Activated naive CD8-positive, alpha-beta T cell treated with anti-CD3 and anti-CD28 coated beads, Interleukin-2, amount 50 U/mL, for 24 hours (primary cell): ENCODE results near the gene SLC24A4.
A peak's percentile ranks its signal among the peaks of the same experiment; 100 is the strongest.

Experiments
- ATAC-seq: fragments of 150-1000 bp; cut with Tn5 transposase; one replicate; pipeline ENCODE4 v1.10.0; 2021
- DNase-seq: peaks from one replicate; pipeline ENCODE4 v3.0.0; 2021
- H3K27ac Mint-ChIP-seq: one replicate; pipeline ENCODE4 v1.8.0; 2021; ENCODE audit warnings: mild to moderate bottlenecking, mixed read lengths
- H3K27me3 Mint-ChIP-seq: one replicate; pipeline ENCODE4 v1.8.0; 2021; ENCODE audit warnings: mixed read lengths
- H3K36me3 Mint-ChIP-seq: one replicate; pipeline ENCODE4 v1.8.0; 2021; ENCODE audit warnings: low read depth, mixed read lengths
- H3K4me1 Mint-ChIP-seq: one replicate; pipeline ENCODE4 v1.8.0; 2021; ENCODE audit warnings: mixed read lengths
- H3K4me3 Mint-ChIP-seq: one replicate; pipeline ENCODE4 v1.8.0; 2021; ENCODE audit warnings: mild to moderate bottlenecking, moderate library complexity, mixed read lengths
- H3K9me3 Mint-ChIP-seq: one replicate; pipeline ENCODE4 v1.8.0; 2021; ENCODE audit warnings: mixed read lengths

The SLC24A4 gene

GRCh38 chr14:92302481-92302880 is 20.5 kb upstream of the SLC24A4 start:
- no peak overlapping the region for H3K27ac Mint-ChIP-seq
- no peaks in the 10 kb centered on the region for H3K36me3 Mint-ChIP-seq
- H3K27me3 Mint-ChIP-seq, result peaks cover 5% of the 10 kb centered on the region
- DNase-seq (no peak), ATAC-seq (no peak)
- no peaks in the 10 kb centered on the region for H3K4me1 Mint-ChIP-seq
- H3K4me3 Mint-ChIP-seq, result no peak overlapping the region
- no peaks in the 10 kb centered on the region for H3K9me3 Mint-ChIP-seq

- no peaks in the 10 kb centered on the region for H3K36me3 Mint-ChIP-seq
- no peak overlapping the region for H3K4me3 Mint-ChIP-seq
- no peaks in the 10 kb centered on the region for H3K9me3 Mint-ChIP-seq
- no peak overlapping the region for H3K27ac Mint-ChIP-seq
- ATAC-seq, result no peak
- H3K4me1 Mint-ChIP-seq, result no peaks in the 10 kb centered on the region
- no peak for DNase-seq
- no peaks in the 10 kb centered on the region for H3K27me3 Mint-ChIP-seq
Measured at GRCh38 chr14:92308716-92309115, 14.2 kb upstream of the SLC24A4 start.

GRCh38 chr14:92309968-92310530 is 12.9 kb upstream of the SLC24A4 start:
- no peak for ATAC-seq

GRCh38 chr14:92310776-92311375 is 12.1 kb upstream of the SLC24A4 start:
- no peaks in the 10 kb centered on the region for H3K4me1 Mint-ChIP-seq
- H3K27me3 Mint-ChIP-seq, result no peaks in the 10 kb centered on the region
- H3K9me3 Mint-ChIP-seq, result no peaks in the 10 kb centered on the region
- H3K36me3 Mint-ChIP-seq, result no peaks in the 10 kb centered on the region
- DNase-seq (no peak), ATAC-seq (no peak)
- H3K4me3 Mint-ChIP-seq, result no peak overlapping the region
- H3K27ac Mint-ChIP-seq, result no peak overlapping the region

More at GRCh38 chr14:92309968-92310530, 12.9 kb upstream of the SLC24A4 start:
- Mint-ChIP-seq H3K27ac (no peak overlapping the region), H3K36me3 (no peaks in the 10 kb centered on the region), H3K27me3 (no peaks in the 10 kb centered on the region), H3K9me3 (no peaks in the 10 kb centered on the region), H3K4me1 (no peaks in the 10 kb centered on the region), H3K4me3 (no peak overlapping the region)
- DNase-seq, result no peak

GRCh38 chr14:92314182-92314581 is 8.8 kb upstream of the SLC24A4 start:
- Mint-ChIP-seq H3K27ac (no peak overlapping the region), H3K27me3 (peaks cover 6% of the 10 kb centered on the region), H3K9me3 (peaks cover 7% of the 10 kb centered on the region), H3K36me3 (no peaks in the 10 kb centered on the region), H3K4me1 (no peaks in the 10 kb centered on the region), H3K4me3 (no peak overlapping the region)
- DNase-seq (no peak), ATAC-seq (no peak)

DNA sequence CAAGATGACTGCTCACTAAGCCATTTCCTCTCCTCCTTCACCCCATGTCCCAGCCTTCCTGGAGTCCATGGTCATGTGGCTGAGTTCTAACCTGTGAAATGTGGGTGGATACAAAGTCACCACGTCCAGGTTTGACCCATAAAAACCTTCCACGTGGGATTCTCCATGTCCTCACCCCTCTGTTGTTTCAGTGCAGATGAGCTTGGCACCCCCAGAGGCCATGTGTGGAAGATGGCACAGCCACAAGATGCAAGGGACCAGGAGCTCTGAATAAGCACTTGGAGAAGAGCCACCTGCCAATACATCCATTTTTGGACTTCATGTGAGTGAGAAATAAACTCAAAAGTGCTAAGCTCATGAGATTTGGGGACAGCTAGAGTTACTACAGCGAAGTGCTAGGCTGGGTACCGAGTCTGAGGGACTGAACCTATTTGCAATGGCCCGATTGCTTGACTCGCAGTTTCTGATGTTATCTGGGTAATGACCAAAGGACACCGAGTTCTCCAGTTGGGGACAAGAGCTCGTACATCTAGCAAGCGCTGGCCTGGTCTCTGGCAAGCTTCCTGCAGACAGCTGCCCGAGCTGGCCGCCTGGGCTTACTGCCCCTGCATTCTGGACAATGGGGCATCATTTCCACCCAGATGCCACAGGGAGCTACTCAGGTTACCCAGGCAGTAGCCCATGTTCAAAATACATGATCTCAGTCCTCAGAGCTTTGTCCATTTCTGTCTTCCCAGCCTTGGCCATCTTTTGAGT is 7.7 kb upstream of the SLC24A4 start:
- H3K27me3 Mint-ChIP-seq, result peaks cover 12% of the 10 kb centered on the region
- H3K4me3 Mint-ChIP-seq, result no peak overlapping the region
- no peaks in the 10 kb centered on the region for H3K36me3 Mint-ChIP-seq
- DNase-seq (no peak), ATAC-seq (no peak)
- H3K4me1 Mint-ChIP-seq, result no peaks in the 10 kb centered on the region
- no peak overlapping the region for H3K27ac Mint-ChIP-seq
- peaks cover 7% of the 10 kb centered on the region for H3K9me3 Mint-ChIP-seq

DNA sequence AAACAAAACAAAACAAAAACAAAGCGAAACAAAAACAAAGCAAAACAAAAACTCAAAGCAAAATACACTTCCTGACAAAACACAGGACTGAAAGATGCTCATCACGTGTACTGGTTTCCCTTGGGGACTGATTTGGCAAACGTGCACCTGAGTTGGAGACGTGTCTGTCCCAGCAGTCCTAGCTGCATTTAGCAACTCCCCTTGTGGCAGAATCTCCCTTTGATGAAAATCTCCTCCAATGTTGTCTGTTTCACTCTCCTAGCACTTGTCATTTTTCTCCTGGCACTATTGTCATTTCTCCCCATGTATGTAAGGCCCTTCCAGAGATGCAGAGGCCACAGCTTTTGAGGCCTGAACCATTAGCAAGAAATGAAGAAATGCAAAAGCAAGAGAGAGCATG is 6.8 kb upstream of the SLC24A4 start:
- H3K27me3 Mint-ChIP-seq, result peaks cover 15% of the 10 kb centered on the region
- no peak overlapping the region for H3K4me3 Mint-ChIP-seq
- peaks cover 7% of the 10 kb centered on the region for H3K9me3 Mint-ChIP-seq
- no peaks in the 10 kb centered on the region for H3K4me1 Mint-ChIP-seq
- no peak overlapping the region for H3K27ac Mint-ChIP-seq
- ATAC-seq (no peak), DNase-seq (no peak)
- no peaks in the 10 kb centered on the region for H3K36me3 Mint-ChIP-seq

GRCh38 chr14:92316937-92317336 is 6.0 kb upstream of the SLC24A4 start:
- no peak for ATAC-seq
- DNase-seq, result no peak
- H3K9me3 Mint-ChIP-seq, result peaks cover 7% of the 10 kb centered on the region
- no peak overlapping the region for H3K4me3 Mint-ChIP-seq
- H3K36me3 Mint-ChIP-seq, result no peaks in the 10 kb centered on the region
- H3K4me1 Mint-ChIP-seq, result no peaks in the 10 kb centered on the region
- no peak overlapping the region for H3K27ac Mint-ChIP-seq
- H3K27me3 Mint-ChIP-seq, result peaks cover 22% of the 10 kb centered on the region

DNA sequence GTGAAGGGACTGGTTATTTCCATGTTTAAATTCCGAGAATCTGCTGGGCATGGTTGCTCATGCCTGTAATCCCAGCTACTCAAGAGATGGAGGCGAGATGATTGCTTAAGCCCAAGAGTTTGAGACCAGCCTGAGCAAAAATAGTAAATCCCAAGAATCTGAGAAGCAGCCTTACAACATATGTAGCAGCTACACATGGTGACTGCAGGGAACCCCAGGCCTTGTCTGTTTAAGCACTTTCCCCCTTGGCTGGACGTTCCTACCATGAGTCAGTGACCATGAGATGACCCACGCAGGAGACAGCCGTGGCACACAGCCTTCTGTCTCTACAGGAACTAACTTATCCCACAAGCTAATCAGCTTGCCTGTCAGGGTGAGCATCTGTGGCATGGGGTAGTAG is 5.5 kb upstream of the SLC24A4 start:
- Mint-ChIP-seq H3K4me3 (no peak overlapping the region), H3K27me3 (peaks cover 27% of the 10 kb centered on the region), H3K4me1 (peaks cover 2% of the 10 kb centered on the region), H3K36me3 (no peaks in the 10 kb centered on the region), H3K27ac (no peak overlapping the region), H3K9me3 (peaks cover 7% of the 10 kb centered on the region)
- DNase-seq, result no peak
- no peak for ATAC-seq

- no peaks in the 10 kb centered on the region for H3K36me3 Mint-ChIP-seq
- H3K27me3 Mint-ChIP-seq, result peaks cover 57% of the 10 kb centered on the region
- H3K9me3 Mint-ChIP-seq, result peaks cover 7% of the 10 kb centered on the region
- H3K27ac Mint-ChIP-seq, result no peak overlapping the region
- no peak overlapping the region for H3K4me3 Mint-ChIP-seq
- DNase-seq, result no peak
- H3K4me1 Mint-ChIP-seq, result peaks cover 11% of the 10 kb centered on the region
- ATAC-seq, result no peak
Measured at GRCh38 chr14:92321701-92322100, 1.3 kb upstream of the SLC24A4 start.

DNA sequence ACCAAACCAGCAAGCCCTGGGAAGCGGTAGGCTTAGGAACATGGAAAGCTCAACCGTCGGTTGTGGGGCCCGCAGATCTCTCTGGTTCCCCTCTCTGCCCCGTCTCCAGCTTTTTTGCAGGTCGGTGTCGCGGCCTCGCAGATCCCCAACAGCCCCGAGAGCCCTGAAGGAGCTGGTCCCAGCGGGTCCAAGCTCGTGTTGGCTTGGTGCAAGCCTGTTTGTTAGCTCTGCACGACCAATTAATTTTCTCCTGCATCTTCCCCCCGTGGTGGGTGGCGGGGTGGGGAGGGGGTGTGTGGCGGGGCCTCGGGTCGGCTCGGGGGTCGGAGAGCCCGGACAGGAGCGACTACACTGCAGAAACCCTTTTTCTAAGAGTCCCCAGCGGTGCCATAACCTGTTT is 449 bp upstream of the SLC24A4 start:
- DNase-seq (no peak), ATAC-seq (no peak)
- H3K4me3 Mint-ChIP-seq, result peak overlapping the region; percentile 53
- H3K27ac Mint-ChIP-seq, result no peak overlapping the region
- peaks cover under 1% of the 10 kb centered on the region for H3K9me3 Mint-ChIP-seq
- H3K36me3 Mint-ChIP-seq, result no peaks in the 10 kb centered on the region
- peaks cover 11% of the 10 kb centered on the region for H3K4me1 Mint-ChIP-seq
- H3K27me3 Mint-ChIP-seq, result peaks cover 59% of the 10 kb centered on the region

GRCh38 chr14:92323916-92324818 is 1.2 kb downstream of the SLC24A4 start:
- Mint-ChIP-seq H3K4me1 (peaks cover 11% of the 10 kb centered on the region), H3K4me3 (peak overlapping the region; percentile 17), H3K27me3 (peaks cover 56% of the 10 kb centered on the region), H3K9me3 (no peaks in the 10 kb centered on the region), H3K36me3 (no peaks in the 10 kb centered on the region), H3K27ac (no peak overlapping the region)
- no peak for DNase-seq
- no peak for ATAC-seq

DNA sequence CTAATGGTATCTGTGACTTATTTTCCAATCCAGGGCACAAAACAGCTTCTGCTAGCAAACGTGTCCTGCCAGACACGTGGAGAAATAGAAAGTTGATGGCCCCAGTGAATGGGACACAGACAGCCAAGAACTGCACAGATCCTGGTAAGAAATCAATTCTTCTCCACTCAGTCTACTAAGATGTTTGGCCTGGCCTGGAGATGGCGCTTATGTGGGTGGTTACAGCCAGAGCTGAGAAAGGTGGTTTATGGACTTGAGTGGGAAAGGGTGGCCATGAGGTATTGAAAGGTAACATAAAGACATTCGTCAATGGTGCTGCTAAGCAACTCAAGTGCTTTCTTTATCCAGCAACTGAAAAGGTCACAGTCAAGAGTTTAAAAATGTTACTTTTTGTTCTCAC is 2.9 kb downstream of the SLC24A4 start:
- H3K9me3 Mint-ChIP-seq, result no peaks in the 10 kb centered on the region
- no peaks in the 10 kb centered on the region for H3K36me3 Mint-ChIP-seq
- H3K27me3 Mint-ChIP-seq, result peaks cover 47% of the 10 kb centered on the region
- no peak overlapping the region for H3K4me3 Mint-ChIP-seq
- H3K27ac Mint-ChIP-seq, result no peak overlapping the region
- DNase-seq (no peak), ATAC-seq (no peak)
- H3K4me1 Mint-ChIP-seq, result peaks cover 11% of the 10 kb centered on the region

DNA sequence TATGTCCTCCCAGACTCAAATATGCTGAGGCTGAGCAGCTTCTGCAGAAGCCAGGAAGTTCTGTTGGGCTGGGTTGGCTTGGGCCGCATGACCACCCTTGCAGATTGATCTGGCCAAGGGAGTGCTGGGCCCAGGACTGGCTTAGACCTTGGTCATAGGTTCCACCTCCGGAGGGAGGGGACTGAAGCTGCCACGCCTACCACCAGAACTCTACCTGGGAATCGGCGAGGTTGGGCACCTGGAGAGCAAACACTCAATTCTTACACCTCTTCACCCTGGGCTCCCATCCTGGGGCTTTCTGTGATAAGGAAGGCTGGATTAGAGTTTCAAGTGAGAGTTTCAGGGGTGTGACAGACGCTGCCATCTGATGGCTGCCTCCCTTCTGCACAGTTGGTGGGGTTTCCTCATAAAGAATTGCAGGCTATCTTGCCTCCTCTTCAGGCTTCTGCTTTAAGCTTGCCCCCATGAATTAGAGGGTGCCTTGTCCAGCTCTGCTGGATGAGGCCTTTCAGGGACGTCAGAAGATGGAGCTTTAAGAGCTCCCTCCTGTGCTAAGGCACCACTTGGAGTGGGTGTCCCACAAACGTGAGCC is 5.8 kb downstream of the SLC24A4 start:
- H3K27ac Mint-ChIP-seq, result no peak overlapping the region
- ATAC-seq, result no peak
- DNase-seq, result no peak
- H3K27me3 Mint-ChIP-seq, result peaks cover 35% of the 10 kb centered on the region
- H3K9me3 Mint-ChIP-seq, result no peaks in the 10 kb centered on the region
- peaks cover 7% of the 10 kb centered on the region for H3K4me1 Mint-ChIP-seq
- H3K4me3 Mint-ChIP-seq, result no peak overlapping the region
- H3K36me3 Mint-ChIP-seq, result no peaks in the 10 kb centered on the region
